Suprapubic skin (tissue), 4 donors: ENCODE measurements around the gene PINK1. TPM values are rescaled to one million over a fixed set of nuclear protein-coding genes. Genes with fewer than 3 reads are reported as not detected.

Source experiments
- DNase-seq, 2 donors: peaks; one replicate each; pipeline ENCODE4 v3.0.0-alpha.2; 2019; ENCODE audit warnings: low spot score in 2 of 2
- H3K27ac ChIP-seq: fragments of 200-600 bp; sonication (generic); one replicate; pipeline ENCODE4 v1.5.1; 2019
- H3K27me3 ChIP-seq: fragments of 200-600 bp; sonication (generic); one replicate; pipeline ENCODE4 v1.5.1; 2019
- H3K36me3 ChIP-seq: fragments of 200-600 bp; sonication (generic); one replicate; pipeline ENCODE4 v1.5.1; 2019
- H3K4me1 ChIP-seq: fragments of 200-600 bp; sonication (generic); one replicate; pipeline ENCODE4 v1.5.1; 2019
- H3K4me3 ChIP-seq: fragments of 200-600 bp; sonication (generic); one replicate; pipeline ENCODE4 v1.5.1; 2019; ENCODE audit warnings: mild to moderate bottlenecking
- H3K9me3 ChIP-seq: fragments of 200-600 bp; sonication (generic); one replicate; pipeline ENCODE4 v1.5.1; 2019
- EP300 ChIP-seq: sonication (generic); formaldehyde crosslinking; IDR thresholded peaks from one replicate; pipeline ENCODE4 v1.6.1; 2017; ENCODE audit warnings: antibody characterized with exemption
- POLR2A ChIP-seq, 2 donors: fragments of 450-650 bp; IDR thresholded peaks; one replicate each; pipeline ENCODE4 v1.6.1; 2017; ENCODE audit warnings: antibody characterized with exemption in 2 of 2, mild to moderate bottlenecking in 2 of 2, moderate library complexity in 2 of 2
- POLR2AphosphoS5 ChIP-seq, 3 donors: sonication (generic); formaldehyde crosslinking; IDR thresholded peaks; one replicate each; pipeline ENCODE4 v1.6.1; 2017; ENCODE audit warnings: antibody characterized with exemption in 3 of 3
- WGBS: methylation state at CpG from one replicate; pipeline ENCODE4 v1.1.5; 2018; 5-methylcytosine and 5-hydroxymethylcytosine counted together
- total RNA-seq, 4 donors: library from RNA; depleted of rRNA; stranded (reverse); fragments of >200 nt; gene quantifications; one replicate each; pipeline ENCODE4 v1.1.0, GENCODE V29; 2016
- TF ChIP-seq, protein P1 (sequence below), 2 donors: fragments of 200-600 bp in 1 of 2; fragments of 450-650 bp in 1 of 2; sonication (generic) in 1 of 2; IDR thresholded peaks; one replicate each; pipeline ENCODE4 v1.5.1; 2016 to 2019; ENCODE audit warnings: antibody characterized with exemption in 2 of 2, mild to moderate bottlenecking in 1 of 2, moderate library complexity in 1 of 2

PINK1 gene
- total RNA-seq, 4 donors from 2014 or later, result 91.9 to 116 (median 98.0) TPM

DNA sequence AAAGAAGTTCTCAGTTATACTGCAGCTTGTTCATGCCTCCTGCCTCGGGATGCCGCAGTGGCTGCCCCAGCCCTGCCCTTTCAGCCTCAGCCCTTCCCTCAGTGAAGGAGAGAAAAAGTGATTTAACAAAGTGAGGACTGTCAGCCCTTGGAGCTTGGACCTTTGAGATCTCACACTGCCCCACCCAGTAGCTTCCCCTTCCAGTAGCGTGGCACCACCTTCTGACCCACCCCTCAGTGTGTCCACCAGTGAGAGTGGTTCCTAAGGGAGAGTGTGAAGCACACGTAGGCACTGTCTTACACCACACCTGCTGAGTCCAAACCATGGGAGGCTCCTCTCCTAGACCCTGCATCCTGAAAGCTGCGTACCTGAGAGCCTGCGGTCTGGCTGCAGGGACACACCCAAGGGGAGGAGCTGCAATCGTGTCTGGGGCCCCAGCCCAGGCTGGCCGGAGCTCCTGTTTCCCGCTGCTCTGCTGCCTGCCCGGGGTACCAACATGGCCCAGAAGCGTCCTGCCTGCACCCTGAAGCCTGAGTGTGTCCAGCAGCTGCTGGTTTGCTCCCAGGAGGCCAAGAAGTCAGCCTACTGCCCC, 44.5 kb upstream of the PINK1 start, which contains the start of gene CDA:
Gene CDA, plus strand, starts transcription at position 464 of the 592 bp plus-strand sequence. Its CDS starts 33 bp downstream, at position 497.
- Histone ChIP-seq H3K27me3 (peaks cover 38% of the 10 kb centered on the region), H3K4me1 (peaks cover 25% of the 10 kb centered on the region), H3K27ac (peak within 1 kb of the TSS; percentile 77), H3K9me3 (no peaks in the 10 kb centered on the region), H3K36me3 (no peaks in the 10 kb centered on the region), H3K4me3 (peak within 1 kb of the TSS; percentile 34)
- TF ChIP-seq POLR2AphosphoS5 (IDR thresholded peaks at IDR 0.05) (no peak), POLR2A (IDR thresholded peaks at IDR 0.05) (no peak), EP300 (no peak)
- TF ChIP-seq, protein P1, sequence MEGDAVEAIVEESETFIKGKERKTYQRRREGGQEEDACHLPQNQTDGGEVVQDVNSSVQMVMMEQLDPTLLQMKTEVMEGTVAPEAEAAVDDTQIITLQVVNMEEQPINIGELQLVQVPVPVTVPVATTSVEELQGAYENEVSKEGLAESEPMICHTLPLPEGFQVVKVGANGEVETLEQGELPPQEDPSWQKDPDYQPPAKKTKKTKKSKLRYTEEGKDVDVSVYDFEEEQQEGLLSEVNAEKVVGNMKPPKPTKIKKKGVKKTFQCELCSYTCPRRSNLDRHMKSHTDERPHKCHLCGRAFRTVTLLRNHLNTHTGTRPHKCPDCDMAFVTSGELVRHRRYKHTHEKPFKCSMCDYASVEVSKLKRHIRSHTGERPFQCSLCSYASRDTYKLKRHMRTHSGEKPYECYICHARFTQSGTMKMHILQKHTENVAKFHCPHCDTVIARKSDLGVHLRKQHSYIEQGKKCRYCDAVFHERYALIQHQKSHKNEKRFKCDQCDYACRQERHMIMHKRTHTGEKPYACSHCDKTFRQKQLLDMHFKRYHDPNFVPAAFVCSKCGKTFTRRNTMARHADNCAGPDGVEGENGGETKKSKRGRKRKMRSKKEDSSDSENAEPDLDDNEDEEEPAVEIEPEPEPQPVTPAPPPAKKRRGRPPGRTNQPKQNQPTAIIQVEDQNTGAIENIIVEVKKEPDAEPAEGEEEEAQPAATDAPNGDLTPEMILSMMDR (IDR thresholded peaks at IDR 0.05), result no peak
- no peak for DNase-seq
- 58% methylated on average over 3 of the region's 11 CpGs for WGBS

DNA sequence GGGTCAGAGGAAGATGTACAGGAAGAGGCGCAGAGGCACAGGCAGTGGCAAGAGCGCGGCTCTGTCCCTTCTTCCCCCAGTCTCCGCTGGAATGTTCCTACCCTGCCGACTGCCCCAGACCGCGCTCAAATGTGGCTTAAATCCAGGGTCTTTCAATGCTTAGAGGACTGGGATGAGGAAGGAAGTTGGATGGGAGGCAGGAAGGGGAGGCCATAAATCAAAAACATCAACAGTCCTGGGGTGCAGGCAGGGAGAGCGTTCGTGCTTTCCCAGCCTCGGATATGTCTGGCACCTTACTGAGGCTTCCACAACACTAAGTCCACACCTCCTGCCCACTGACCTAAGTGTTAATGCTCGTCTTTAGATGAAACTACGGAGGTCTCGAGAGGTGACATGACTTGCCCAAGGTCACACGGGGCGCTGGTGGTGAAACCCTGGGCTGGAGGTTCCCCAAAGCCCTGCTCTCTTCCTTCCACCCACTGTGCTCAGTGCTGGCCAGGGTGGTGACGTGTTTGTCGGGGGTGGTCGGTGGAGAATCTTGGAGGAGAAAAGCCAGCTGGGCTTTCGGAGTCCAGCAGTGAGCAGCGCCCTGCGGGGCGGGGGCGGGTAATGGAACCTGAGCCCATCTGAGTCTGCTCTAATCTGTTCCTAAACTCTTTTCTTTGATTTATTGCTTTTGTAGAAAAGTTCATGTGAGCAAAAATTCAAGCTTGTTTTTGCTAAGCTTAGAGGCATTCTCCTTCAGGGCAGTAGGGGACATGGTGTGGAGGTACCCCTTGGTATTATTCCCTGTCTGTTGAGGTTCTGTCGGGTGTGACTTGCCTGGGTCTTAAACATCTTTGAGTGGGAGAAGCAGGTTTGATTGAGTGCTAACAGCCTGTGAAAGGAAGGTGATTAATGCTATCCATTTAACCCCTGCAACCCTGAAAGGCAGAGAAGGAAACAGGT, 43.7 kb upstream of the PINK1 start:
- WGBS, result 7% methylated on average over 22 of the region's 24 CpGs
- TF ChIP-seq, protein P1 (IDR thresholded peaks at IDR 0.05), result no peak
- no peak for TF ChIP-seq EP300
- TF ChIP-seq POLR2AphosphoS5 (IDR thresholded peaks at IDR 0.05), result no peak
- TF ChIP-seq POLR2A (IDR thresholded peaks at IDR 0.05), result no peak
- Histone ChIP-seq H3K4me1 (peaks cover 25% of the 10 kb centered on the region), H3K4me3 (peak overlapping the region; percentile 34), H3K9me3 (no peaks in the 10 kb centered on the region), H3K36me3 (no peaks in the 10 kb centered on the region), H3K27ac (peak overlapping the region; percentile 77), H3K27me3 (peaks cover 38% of the 10 kb centered on the region)
- peak; percentile 75 to 85 for DNase-seq

DNA sequence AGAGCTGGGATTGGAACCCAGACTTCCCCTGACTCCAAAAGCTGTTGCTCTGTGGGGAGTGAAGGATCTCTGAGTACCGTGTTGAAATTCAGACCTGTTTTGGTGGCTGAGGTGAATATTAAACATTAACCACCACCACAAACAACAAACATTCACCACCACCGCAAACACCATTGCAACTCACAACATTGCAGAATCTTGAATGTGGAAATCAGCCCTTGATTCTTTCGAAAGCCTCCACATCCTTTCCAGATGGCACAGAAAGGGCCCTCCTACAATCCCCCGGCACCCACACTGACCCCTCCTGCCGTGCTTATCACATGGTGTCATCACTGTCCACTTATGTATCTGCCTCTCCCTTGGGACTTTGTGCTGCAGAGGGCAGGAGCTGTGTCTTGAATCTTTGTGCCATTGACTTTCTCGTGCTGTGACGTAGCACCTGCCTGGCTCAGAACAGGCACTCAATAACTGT, 42.9 kb upstream of the PINK1 start:
- DNase-seq, result peak in 1 of 2 donors; percentile 72
- Histone ChIP-seq H3K36me3 (no peaks in the 10 kb centered on the region), H3K27me3 (peaks cover 38% of the 10 kb centered on the region), H3K27ac (peak overlapping the region; percentile 77), H3K4me1 (peaks cover 25% of the 10 kb centered on the region), H3K9me3 (no peaks in the 10 kb centered on the region), H3K4me3 (peak overlapping the region; percentile 34)
- TF ChIP-seq EP300 (no peak), POLR2AphosphoS5 (IDR thresholded peaks at IDR 0.05) (peak in 2 of 3 donors; percentile 25 to 40), POLR2A (IDR thresholded peaks at IDR 0.05) (no peak)
- TF ChIP-seq, protein P1 (IDR thresholded peaks at IDR 0.05), result no peak
- WGBS, result 33% methylated on average over 7 of the region's 7 CpGs

DNA sequence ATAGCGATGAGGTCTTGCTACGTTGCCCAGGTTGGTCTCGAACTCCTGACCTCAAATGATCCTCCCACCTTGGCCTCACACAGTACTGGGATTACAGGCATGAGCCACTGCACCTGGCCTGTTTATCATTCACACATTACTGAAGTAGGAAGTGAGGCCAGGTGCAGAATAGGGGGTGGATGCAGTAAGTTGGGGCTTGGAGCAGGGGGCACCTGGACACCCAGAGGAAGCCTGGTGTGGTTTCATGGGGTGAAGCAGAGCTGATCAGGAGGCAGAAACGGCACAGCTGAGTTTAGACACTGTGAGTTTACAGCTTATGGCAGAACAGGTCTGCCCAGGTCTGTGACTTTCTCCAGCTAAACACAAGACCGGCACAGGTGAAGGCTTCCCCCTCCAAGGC, 39.5 kb upstream of the PINK1 start:
- no peak for TF ChIP-seq EP300
- TF ChIP-seq POLR2AphosphoS5 (IDR thresholded peaks at IDR 0.05), result no peak
- TF ChIP-seq, protein P1 (IDR thresholded peaks at IDR 0.05), result no peak
- TF ChIP-seq POLR2A (IDR thresholded peaks at IDR 0.05), result no peak
- WGBS, result 83% methylated on average over 5 of the region's 5 CpGs
- Histone ChIP-seq H3K27ac (no peak overlapping the region), H3K27me3 (peaks cover 29% of the 10 kb centered on the region), H3K4me3 (no peak overlapping the region), H3K4me1 (peaks cover 22% of the 10 kb centered on the region), H3K36me3 (no peaks in the 10 kb centered on the region), H3K9me3 (no peaks in the 10 kb centered on the region)
- DNase-seq, result no peak

DNA sequence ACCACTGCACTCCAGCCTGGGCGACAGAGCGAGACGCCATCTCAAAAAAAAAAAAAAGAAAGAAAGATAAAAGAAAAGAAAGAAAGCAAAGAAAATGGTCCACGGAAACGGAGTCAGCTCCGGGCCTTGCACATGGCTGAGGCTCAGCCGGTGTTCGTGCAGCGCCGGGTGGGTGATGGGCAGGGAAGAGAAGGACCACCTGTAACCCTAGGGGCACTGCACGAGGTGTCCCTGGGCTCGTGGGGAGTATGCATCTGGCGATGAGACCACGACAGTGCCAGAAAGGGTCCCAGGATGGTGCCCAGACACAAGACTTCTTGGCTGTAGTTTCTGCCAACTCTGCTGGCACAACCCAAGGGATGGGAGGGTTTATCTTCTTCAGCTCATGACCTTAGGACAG, 38.5 kb upstream of the PINK1 start:
- Histone ChIP-seq H3K27me3 (peaks cover 19% of the 10 kb centered on the region), H3K27ac (no peak overlapping the region), H3K4me1 (peaks cover 13% of the 10 kb centered on the region), H3K36me3 (no peaks in the 10 kb centered on the region), H3K9me3 (no peaks in the 10 kb centered on the region), H3K4me3 (no peak overlapping the region)
- no peak for DNase-seq
- TF ChIP-seq POLR2AphosphoS5 (IDR thresholded peaks at IDR 0.05) (no peak), EP300 (no peak), POLR2A (IDR thresholded peaks at IDR 0.05) (no peak)
- TF ChIP-seq, protein P1 (IDR thresholded peaks at IDR 0.05), result no peak
- WGBS, result 88% methylated on average over 14 of the region's 14 CpGs
